Prostate gland (tissue), 2 donors: ENCODE data around the gene HJURP.

Experiments
- POLR2A ChIP-seq: fragments of 450-650 bp; IDR thresholded peaks from one replicate; pipeline ENCODE4 v1.6.1; 2016; ENCODE audit warnings: antibody characterized with exemption, mild to moderate bottlenecking
- POLR2AphosphoS5 ChIP-seq: sonication (generic); formaldehyde crosslinking; IDR thresholded peaks from one replicate; pipeline ENCODE4 v1.6.1; 2017; ENCODE audit warnings: antibody characterized with exemption
- TF ChIP-seq, protein P1 (sequence below), 4 experiments: fragments of 200-600 bp in 2 of 4; fragments of 450-650 bp in 2 of 4; sonication (generic) in 2 of 4; IDR thresholded peaks; 1 replicate in 3 of 4; 2 replicates in 1 of 4; pipeline ENCODE4 v1.5.1; 2016 to 2019; ENCODE audit warnings: antibody characterized with exemption in 4 of 4, mild to moderate bottlenecking in 2 of 4, moderate library complexity in 2 of 4

DNA sequence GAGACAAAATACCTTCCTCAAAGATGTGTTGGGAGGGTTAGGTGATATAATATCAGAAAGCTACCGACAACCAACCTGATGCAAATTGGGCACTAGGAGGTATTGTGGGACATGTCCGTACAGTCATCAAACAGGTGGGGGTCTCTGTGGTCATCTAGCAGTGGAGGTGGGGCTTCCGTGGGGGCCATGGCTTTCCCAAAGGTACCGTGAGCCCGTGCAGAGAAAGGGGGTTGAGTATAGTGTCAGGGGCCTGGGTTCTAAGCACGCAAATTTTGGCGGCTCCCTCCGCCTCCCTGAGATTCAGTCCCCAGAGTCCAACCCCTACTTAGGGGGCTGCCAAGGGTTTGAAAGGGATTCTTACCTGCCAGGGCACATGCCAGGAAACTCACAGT is 32.6 kb downstream of the HJURP start:
- TF ChIP-seq, protein P1, sequence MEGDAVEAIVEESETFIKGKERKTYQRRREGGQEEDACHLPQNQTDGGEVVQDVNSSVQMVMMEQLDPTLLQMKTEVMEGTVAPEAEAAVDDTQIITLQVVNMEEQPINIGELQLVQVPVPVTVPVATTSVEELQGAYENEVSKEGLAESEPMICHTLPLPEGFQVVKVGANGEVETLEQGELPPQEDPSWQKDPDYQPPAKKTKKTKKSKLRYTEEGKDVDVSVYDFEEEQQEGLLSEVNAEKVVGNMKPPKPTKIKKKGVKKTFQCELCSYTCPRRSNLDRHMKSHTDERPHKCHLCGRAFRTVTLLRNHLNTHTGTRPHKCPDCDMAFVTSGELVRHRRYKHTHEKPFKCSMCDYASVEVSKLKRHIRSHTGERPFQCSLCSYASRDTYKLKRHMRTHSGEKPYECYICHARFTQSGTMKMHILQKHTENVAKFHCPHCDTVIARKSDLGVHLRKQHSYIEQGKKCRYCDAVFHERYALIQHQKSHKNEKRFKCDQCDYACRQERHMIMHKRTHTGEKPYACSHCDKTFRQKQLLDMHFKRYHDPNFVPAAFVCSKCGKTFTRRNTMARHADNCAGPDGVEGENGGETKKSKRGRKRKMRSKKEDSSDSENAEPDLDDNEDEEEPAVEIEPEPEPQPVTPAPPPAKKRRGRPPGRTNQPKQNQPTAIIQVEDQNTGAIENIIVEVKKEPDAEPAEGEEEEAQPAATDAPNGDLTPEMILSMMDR (IDR thresholded peaks at IDR 0.05): no peak
- TF ChIP-seq POLR2AphosphoS5 (no peak), POLR2A (no peak)
